GDM1 (cell line): ENCODE measurements around the gene TSBP1.
A peak's percentile ranks its signal among the peaks of the same experiment; 100 is the strongest.
"Not testable (repeated sequence)": the region's sequence is repeated elsewhere in the genome, so short reads cannot be mapped to it uniquely, and the experiment has no call there.

ENCODE experiments used
- DNase-seq: peaks from one replicate; lab custom pipeline; 2025; lab: John Stamatoyannopoulos, UW

Gene TSBP1

DNA sequence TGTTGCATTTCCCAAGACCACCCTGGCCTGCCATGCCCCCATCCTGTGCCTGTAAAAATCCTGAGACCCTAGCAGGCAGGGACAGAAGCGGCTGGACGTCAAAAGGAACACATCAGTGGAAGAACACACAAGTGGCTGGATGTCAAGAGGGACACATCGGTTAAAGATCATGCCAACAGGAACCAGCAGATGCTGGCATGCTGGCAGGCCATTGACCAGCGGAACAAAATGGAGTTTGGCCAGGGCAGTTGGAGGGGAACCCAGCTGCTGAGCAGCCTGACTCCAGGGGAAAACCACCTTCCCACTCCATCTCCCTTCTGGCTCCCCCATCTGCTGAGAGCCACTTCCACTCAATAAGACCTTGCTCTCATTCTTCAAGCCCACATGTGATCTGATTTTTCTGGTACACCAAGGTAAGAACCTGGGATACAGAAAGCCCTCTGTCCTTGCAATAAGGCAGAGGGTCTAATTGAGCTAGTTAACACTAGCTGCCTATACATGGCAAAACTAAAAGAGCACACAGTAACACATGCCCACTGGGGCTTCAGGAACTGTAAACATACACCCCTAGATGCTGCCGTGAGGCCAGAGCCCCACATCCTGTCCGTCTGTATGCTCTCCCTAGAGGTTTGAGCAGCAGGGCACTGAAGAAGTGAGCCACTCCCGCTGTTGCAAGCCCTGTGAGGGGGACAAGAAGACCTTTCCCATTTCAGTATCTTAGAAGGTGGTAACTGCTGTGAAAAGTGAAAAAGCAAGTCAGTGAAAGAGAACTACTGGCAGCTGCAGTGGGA, 4.2 kb upstream of the TSBP1 start:
- DNase-seq: no peak

- no peak for DNase-seq
These were observed 474 bp downstream of the TSBP1 start for GRCh38 chr6:32371229-32371628.

GRCh38 chr6:32370505-32370904, 1.2 kb downstream of the TSBP1 start:
- DNase-seq: no peak

GRCh38 chr6:32369660-32370059, 2.0 kb downstream of the TSBP1 start:
- DNase-seq: no peak

GRCh38 chr6:32367644-32368043, 4.1 kb downstream of the TSBP1 start:
- no peak for DNase-seq

- not testable (repeated sequence) for DNase-seq
These were observed 12.5 kb downstream of the TSBP1 start for GRCh38 chr6:32359225-32359624.

- not testable (repeated sequence) for DNase-seq
These were observed 13.2 kb downstream of the TSBP1 start for GRCh38 chr6:32358548-32358947.

DNA sequence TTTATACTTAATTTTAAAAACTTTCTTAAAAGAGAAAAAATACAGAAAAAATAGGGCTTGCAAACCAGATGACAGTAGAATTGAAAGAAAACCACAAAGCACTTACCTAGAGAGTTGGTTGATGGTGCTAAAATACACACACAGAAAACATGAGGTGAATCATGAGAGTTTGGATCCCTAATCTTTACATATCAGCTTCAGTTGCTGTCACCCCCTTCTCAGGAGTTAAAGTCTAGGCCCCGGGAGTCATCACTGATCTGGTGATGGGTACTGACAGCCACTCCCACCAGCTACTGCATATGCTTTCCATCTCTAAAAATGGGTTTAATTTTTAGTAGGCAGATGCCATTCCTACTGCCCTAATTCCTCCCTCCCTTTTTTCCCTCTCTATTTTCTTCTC, 16.7 kb downstream of the TSBP1 start:
- DNase-seq: no peak

- no peak for DNase-seq
These were observed 18.4 kb downstream of the TSBP1 start for GRCh38 chr6:32353348-32353747.

DNA sequence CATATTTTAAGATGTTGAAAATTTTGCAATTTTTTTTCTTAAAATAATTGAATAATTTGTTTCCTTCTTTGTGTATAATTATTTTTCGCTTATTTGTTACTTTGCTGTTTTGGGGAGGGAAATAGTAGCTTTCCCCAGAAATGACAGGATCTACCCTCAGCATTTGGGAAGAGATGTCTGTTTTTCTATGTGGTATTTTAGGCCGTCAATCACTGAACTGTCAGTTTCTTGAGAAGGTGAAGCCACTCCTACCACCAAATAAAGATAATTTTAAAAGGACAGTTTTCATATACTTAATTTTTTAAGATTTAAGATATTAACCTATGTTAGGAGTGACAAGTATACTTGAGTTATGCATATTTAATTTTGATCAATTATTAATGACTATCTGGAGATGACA, 31.5 kb downstream of the TSBP1 start:
- DNase-seq: no peak

GRCh38 chr6:32337186-32337805, 34.4 kb downstream of the TSBP1 start:
- no peak for DNase-seq

GRCh38 chr6:32332433-32332832, 39.3 kb downstream of the TSBP1 start:
- DNase-seq: no peak

GRCh38 chr6:32329141-32329540, 42.6 kb downstream of the TSBP1 start:
- no peak for DNase-seq

- DNase-seq: peak; percentile 16
These were observed 44.6 kb downstream of the TSBP1 start for GRCh38 chr6:32327103-32327502.

- no peak for DNase-seq
These were observed 53.2 kb downstream of the TSBP1 start for GRCh38 chr6:32318501-32318900.

- no peak for DNase-seq
These were observed 54.2 kb downstream of the TSBP1 start for GRCh38 chr6:32317541-32317940.

- DNase-seq: no peak
These were observed 57.7 kb downstream of the TSBP1 start for GRCh38 chr6:32313964-32314363.

- DNase-seq: no peak
These were observed 72.9 kb downstream of the TSBP1 start for GRCh38 chr6:32298632-32299336.

DNA sequence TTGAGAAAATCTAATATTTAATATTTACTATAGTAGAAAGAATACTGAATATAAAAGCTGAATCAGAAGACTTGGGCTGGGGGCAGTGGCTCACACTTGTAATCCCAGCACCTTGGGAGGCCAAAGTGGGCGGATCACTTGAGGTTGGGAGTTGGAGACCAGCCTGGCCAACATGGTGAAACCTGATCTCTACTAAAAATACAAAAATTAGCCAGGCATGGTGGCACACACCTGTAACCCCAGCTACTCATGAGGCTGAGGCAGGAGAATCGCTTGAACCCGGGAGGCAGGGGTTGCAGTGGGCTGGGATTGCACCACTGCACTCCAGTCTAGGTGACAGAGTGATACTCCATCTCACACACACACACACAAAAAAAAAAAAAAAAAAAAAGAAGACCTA, 76.7 kb downstream of the TSBP1 start:
- not testable (repeated sequence) for DNase-seq

GRCh38 chr6:32294566-32294965, 77.1 kb downstream of the TSBP1 start:
- DNase-seq: no peak

- DNase-seq: no peak
These were observed 78.0 kb downstream of the TSBP1 start for GRCh38 chr6:32293695-32294094.

DNA sequence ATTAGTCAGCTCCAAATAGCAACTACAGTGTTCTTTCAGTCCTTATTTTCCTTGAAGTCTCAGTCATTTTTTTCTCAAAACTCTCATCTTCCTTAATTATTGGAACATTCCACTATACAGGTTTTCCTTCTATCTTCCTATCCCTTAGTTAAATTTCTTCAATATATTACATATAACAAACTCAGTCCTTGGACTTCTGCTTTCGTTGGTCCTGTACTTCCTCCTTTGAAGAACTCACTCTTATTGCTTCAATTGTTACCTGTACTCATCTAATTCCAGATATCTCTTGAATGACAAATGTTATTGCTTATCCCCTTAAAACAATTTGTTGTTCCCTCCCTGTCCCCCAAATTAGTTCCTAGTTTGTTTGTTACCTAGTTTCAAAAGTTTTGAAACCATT, 80.2 kb downstream of the TSBP1 start:
- no peak for DNase-seq

DNA sequence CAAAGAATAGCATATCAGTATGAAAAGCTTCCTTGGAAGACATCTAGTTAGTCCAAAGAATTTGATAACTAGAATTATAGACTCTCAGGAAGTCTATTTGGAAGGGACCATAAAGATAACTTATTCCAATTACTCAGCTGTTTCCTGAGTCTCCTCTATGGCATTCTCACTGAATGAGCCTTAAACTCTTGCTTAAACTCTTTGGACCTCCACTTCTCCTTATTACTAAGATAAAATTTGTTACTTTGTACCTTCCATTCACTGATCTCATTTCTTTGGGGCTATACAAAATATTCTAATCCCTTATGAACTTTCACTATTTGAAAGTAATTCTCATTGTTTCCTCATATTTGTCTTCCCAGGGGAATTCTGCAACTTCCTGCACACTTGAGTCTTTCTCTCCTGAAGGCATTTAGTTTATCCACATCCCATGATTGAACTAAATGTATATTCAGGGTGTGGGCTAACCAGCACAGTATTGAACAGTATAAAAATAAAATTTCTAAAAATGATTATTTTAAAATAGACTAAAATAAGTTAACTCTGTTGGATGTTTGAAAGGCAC, 80.7 kb downstream of the TSBP1 start:
- no peak for DNase-seq
